Measurements from ENCODE around the gene CACYBP. TPM values are rescaled to one million over a fixed set of nuclear protein-coding genes. Genes with fewer than 3 reads are reported as not detected.

The CACYBP gene
- total and polyA plus RNA-seq, 2 of the 8 experiments (the other 6 are each of a cell fraction or from before 2014, with no cell fraction given) = 28.3 to 247 TPM

DNA sequence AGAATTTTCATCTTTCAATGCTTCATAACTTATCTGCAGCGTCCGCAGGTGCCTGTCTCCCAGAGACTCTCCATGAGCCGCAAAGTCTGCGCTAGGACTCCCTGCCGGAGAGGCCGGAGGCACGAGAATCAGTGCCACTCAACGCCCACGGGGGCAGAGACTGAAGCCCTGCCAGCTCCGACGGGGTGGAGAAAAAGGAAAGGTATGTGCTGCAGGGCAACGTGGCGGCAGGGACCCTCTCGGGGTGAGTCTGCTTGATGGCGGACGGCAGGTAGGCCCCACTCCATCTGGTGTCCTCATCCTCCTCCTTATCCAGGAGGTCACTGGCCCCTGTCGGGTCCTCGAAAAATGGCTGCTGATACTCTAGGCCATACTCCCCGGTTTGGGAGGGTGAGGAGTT is 45.4 kb downstream of the CACYBP start:
- Histone ChIP-seq H4K5ac (ENCODE audit: insufficient read length, low read depth, low read length) (no peak overlapping the region), H4K20me1 (replicated peaks in 1 of 2; ENCODE audit: control insufficient read depth in 1 of 2, insufficient read depth in 2 of 2, low read length in 2 of 2) (no peaks in the 10 kb centered on the region), H3K9me3 (ENCODE audit: insufficient read depth in 2 of 2, low read depth in 1 of 2, low read length in 1 of 2) (no peaks in the 10 kb centered on the region; a peak in 1 of 4 replicates), H3K4ac (replicated peaks; ENCODE audit: insufficient read length, low read depth, low read length) (no peak overlapping the region), H2AK5ac (ENCODE audit: low read depth, low read length) (no peak overlapping the region), H3K56ac (replicated peaks; ENCODE audit: insufficient read length, low read depth, low read length) (no peak overlapping the region), H3K4me2 (ENCODE audit: insufficient read depth in 1 of 2, low read depth in 2 of 2, low read length in 2 of 2) (no peak overlapping the region), H2BK20ac (ENCODE audit: low read length) (no peak overlapping the region), H4K91ac (replicated peaks; ENCODE audit: insufficient read length, low read length) (no peak overlapping the region), H2BK5ac (ENCODE audit: low read depth, low read length) (no peak overlapping the region), H2BK12ac (ENCODE audit: low read depth, low read length) (no peak overlapping the region), H3K27ac (ENCODE audit: low read depth, low read length) (no peak overlapping the region), H3K9ac (replicated peaks in 1 of 4; ENCODE audit: extremely low read depth in 1 of 4, low read depth in 3 of 4, low read length in 3 of 4) (no peak overlapping the region), H2BK15ac (ENCODE audit: low read length) (no peak overlapping the region), H2BK120ac (replicated peaks; ENCODE audit: low read depth, low read length) (no peak overlapping the region), H2AFZ (ENCODE audit: low read length) (no peak overlapping the region), H3K27me3 (replicated peaks in 1 of 4; ENCODE audit: control insufficient read depth in 3 of 4, extremely low read depth in 1 of 4, insufficient read depth in 3 of 4, low read length in 3 of 4) (no peaks in the 10 kb centered on the region), H4K8ac (ENCODE audit: extremely low read depth, insufficient read depth, low read length) (no peak overlapping the region), H3K4me1 (replicated peaks in 1 of 4; ENCODE audit: control insufficient read depth in 3 of 4, insufficient read depth in 4 of 4, low read length in 3 of 4) (peaks cover 0 to 5% (median 2%) of the 10 kb centered on the region in 4 experiments; a peak in 1 of 7 replicates), H3K79me1 (ENCODE audit: low read depth, low read length) (no peaks in the 10 kb centered on the region), H3K79me2 (ENCODE audit: control insufficient read depth in 1 of 2, insufficient read depth in 2 of 2, low read length in 2 of 2) (no peaks in the 10 kb centered on the region), H3K23me2 (ENCODE audit: low read depth, low read length) (no peaks in the 10 kb centered on the region), H3K14ac (ENCODE audit: insufficient read length) (no peak overlapping the region), H3K4me3 (ENCODE audit: extremely low read depth in 1 of 4, insufficient read depth in 2 of 4, low read depth in 3 of 4, low read length in 4 of 4) (no peak overlapping the region), H3K23ac (ENCODE audit: insufficient read length) (no peak overlapping the region), H3K18ac (ENCODE audit: extremely low read depth, low read length) (no peak overlapping the region), H3K36me3 (ENCODE audit: control insufficient read depth in 2 of 4, insufficient read depth in 4 of 4, low read length in 3 of 4) (no peaks in the 10 kb centered on the region)
- WGBS, 2 experiments (ENCODE audit: extremely low coverage in 1 of 2, insufficient coverage in 1 of 2, insufficient read length in 1 of 2, insufficient replicate concordance in 2 of 2, low coverage in 1 of 2, low lambda C conversion rate in 2 of 2, missing lambda C conversion rate in 1 of 2) = 88% methylated on average over 14 of the region's 19 CpGs; no CpG with 5 or more reads in 1 of the 2 experiments
- no peak for TF ChIP-seq GTF2F1 (IDR thresholded peaks at IDR 0.05; ENCODE audit: borderline replicate concordance, low read depth, low read length)
- no peak for TF ChIP-seq EP300 (IDR thresholded peaks at IDR 0.05; ENCODE audit: borderline replicate concordance in 1 of 2, low read depth in 2 of 2, low read length in 2 of 2)
- no peak for TF ChIP-seq JUND (IDR thresholded peaks at IDR 0.05; ENCODE audit: low read length)
- no peak for TF ChIP-seq SRF (IDR thresholded peaks at IDR 0.05; ENCODE audit: low read depth, low read length)
- ChIA-PET POLR2A (ENCODE audit: partially characterized antibody) (interaction anchor here (0.9 kb wide), 1 partner anchor 16 kb away, joined by 3 read pairs; no protein-coding TSS in a partner anchor), CTCF (ENCODE audit: partially characterized antibody) (interaction anchor here (0.7 to 1.3 kb wide), 6 partner anchors 9 to 274 kb away, joined by 3 to 7 read pairs (median 3); no protein-coding TSS in a partner anchor)
- FAIRE-seq (no peak), DNase-seq (ENCODE audit: low read depth in 1 of 2, low spot score in 2 of 2) (no peak)
